Activated T-cell treated with anti-CD3 and anti-CD28 coated beads for 24 hours (primary cell): ENCODE data around the gene MGAT2.
"Not testable (repeated sequence)": the region's sequence is repeated elsewhere in the genome, so short reads cannot be mapped to it uniquely, and the experiment has no call there.

ENCODE experiments used
- DNase-seq: peaks from one replicate; pipeline ENCODE4 v3.0.0-alpha.2; 2020; ENCODE audit warnings: low read depth

Gene MGAT2

DNA sequence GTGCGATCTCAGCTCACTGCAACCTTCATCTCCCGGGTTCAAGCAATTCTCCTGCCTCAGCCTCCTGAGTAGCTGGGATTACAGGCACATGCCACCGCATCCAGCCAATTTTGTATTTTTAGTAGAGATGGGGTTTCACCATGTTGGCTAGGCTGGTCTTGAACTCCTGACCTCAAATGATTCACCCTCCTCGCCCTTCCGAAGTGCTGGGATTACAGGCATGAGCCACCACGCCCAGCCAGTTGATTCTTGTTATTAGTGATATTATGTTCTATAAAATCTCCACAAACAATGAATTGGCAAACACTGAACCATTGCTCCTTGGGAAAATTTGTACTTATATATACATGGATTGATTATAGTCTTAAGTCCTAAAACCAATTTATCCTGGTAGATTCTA, 36.9 kb downstream of the MGAT2 start:
- not testable (repeated sequence) for DNase-seq

GRCh38 chr14:49659526-49660455, 39.2 kb downstream of the MGAT2 start:
- no peak for DNase-seq

GRCh38 chr14:49670475-49670874, 49.9 kb downstream of the MGAT2 start:
- no peak for DNase-seq
